ENCODE results near the gene COQ7.

COQ7 gene

DNA sequence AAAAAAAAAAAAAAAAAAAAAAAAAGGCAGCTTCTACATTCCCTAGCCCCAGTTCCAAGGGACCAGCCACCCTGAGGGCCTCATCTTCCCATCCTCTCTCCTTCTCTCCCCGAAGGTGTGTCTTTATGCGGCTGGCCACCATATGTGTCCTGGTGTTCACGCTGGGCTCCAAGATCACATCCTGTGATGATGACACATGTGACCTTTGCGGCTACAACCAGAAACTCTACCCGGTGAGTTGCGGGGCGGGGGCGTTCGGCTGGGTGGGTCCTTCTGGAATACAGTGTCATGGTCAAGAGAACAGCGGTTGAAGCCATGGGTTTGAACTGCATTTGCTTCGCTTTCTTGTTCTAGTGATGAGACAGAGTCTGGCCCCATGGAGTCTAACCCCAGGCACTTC lies 22.6 kb upstream of the COQ7 start:
- no peak overlapping the region for H3K27ac ChIP-seq
- no peak for TF ChIP-seq ZFX (IDR thresholded peaks at IDR 0.05)
- TF ChIP-seq, protein P1, sequence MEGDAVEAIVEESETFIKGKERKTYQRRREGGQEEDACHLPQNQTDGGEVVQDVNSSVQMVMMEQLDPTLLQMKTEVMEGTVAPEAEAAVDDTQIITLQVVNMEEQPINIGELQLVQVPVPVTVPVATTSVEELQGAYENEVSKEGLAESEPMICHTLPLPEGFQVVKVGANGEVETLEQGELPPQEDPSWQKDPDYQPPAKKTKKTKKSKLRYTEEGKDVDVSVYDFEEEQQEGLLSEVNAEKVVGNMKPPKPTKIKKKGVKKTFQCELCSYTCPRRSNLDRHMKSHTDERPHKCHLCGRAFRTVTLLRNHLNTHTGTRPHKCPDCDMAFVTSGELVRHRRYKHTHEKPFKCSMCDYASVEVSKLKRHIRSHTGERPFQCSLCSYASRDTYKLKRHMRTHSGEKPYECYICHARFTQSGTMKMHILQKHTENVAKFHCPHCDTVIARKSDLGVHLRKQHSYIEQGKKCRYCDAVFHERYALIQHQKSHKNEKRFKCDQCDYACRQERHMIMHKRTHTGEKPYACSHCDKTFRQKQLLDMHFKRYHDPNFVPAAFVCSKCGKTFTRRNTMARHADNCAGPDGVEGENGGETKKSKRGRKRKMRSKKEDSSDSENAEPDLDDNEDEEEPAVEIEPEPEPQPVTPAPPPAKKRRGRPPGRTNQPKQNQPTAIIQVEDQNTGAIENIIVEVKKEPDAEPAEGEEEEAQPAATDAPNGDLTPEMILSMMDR (conservative IDR thresholded peaks at IDR 0.05): no peak

DNA sequence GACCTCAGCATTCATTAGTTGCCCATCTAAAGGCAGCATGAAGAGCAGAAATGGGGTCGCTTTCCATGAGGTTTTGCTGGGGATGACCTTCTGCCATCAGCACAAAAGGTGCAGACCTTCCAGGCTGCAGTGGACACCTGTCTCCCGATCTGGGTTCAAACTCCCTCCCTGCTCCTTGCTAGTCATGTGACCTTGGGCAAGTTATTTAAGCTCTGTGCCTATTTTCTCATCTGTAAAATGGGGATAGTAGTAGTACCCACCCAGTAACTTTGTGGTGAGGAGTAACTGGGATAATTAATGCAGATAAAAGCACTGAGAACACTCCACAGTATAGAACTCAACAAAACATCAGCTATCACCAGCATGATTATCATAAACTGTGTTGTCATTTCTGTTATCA lies 21.4 kb upstream of the COQ7 start:
- H3K27ac ChIP-seq: no peak overlapping the region
- TF ChIP-seq ZFX (IDR thresholded peaks at IDR 0.05): no peak

DNA sequence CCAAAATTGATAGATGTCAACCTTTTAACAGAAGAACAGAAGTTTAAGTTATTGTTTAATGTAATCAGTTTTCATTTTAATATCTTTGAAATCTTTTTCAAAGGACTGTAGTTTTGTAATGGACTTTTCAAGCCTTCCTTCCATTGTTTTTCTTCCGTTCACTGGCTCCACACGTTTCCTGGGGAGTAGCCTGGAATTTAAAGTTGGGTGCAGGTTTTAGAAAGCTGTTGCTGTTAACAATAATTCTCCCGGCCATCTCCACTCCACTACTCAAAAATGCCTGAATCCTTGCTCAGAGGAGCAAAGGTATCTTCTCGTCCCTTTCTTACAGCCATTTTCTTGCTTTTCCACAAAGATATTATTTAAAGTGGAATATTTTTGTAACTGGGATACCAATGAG lies 4.7 kb upstream of the COQ7 start:
- H3K27ac ChIP-seq: no peak overlapping the region
- TF ChIP-seq, protein P1 (conservative IDR thresholded peaks at IDR 0.05): no peak
- no peak for TF ChIP-seq ZFX (IDR thresholded peaks at IDR 0.05)

DNA sequence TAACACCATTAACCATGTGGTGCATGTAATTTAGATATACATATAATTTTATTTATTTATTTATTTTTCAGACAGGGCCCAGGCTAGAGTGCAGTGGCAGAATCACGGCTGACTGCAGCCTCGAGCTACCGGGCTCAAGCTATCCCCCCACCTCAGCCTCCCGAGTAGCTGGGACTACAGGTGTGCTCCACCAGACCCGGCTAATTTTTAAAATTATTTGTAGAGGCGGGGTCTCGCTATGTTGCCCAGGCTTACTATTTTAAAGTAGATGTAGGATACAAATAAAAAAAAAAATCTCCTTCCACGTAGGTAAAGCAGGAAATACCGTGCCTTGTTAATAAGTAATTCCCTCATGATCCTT lies 446 bp upstream of the COQ7 start:
- TF ChIP-seq ZFX (IDR thresholded peaks at IDR 0.05): no peak
- TF ChIP-seq, protein P1 (conservative IDR thresholded peaks at IDR 0.05): no peak
- H3K27ac ChIP-seq: peak overlapping the region; percentile 98

DNA sequence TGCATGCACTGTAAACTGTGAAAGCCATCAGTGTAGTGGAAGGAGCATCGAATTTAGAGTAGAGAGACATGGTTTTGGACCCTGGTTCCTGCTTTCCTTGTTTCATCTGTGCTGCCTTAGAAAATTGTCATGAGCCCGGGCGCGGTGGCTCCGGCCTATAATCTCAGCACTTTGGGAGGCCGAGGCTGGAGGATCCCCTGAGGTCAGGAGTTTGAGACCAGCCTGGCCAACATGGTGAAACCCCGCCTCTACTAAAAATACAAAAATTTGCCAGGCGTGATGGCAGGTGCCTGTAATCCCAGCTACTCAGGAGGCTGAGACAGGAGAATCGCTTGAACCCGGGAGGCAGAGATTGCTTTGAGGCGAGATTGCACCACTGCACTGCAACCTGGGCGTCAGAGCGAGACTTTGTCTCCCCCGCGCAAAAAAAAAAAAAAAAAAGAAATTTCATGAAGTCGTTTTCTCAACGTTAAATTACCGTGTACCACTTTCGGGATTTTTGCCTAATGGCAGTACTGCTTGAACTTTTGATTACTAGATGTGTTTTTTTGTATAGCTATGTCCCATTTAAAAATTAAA lies 912 bp downstream of the COQ7 start:
- H3K27ac ChIP-seq: peak overlapping the region; percentile 98
- TF ChIP-seq ZFX (IDR thresholded peaks at IDR 0.05): no peak
- TF ChIP-seq, protein P1 (conservative IDR thresholded peaks at IDR 0.05): no peak

DNA sequence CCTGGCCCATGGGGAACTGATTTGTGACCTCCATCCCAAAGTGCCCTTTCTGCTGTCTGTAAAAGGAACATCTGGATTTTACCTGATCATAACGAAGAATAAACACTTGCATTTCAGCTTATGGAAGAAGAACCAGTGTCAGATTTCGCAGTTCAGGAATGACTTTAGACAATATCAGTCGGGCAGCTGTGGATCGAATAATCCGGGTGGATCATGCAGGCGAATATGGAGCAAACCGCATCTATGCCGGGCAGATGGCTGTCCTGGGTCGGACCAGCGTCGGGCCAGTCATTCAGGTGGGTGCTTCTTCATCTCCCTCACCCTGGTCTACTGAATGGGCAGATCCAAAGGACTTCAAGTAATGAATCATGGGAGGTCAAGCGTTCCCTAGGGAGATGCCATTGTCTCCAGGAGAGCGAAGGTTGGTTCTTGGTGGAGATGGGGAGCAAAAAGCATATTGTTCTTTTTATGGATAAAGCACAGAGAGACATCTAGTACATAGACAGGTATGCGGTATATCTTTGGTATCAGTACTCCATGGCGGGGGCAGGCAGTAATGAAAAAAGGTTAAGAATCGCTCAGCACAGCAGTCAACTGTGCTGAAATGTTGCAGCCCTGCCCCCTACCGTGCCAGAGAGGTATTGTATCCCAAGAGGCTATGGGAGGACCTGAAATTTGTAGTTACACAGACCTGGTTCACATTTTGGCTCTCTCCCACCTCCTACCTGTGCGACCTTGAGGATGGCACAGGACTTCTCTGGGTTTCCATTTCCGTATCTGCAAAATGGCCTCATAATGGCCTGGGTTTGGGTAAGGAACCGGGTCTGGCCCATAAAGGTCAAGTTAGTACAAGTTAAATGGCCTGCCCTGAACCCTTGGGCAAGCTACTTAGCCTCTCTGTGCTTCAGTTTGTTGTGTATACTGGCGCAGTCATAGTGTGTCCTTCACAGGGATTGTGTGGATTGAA lies 4.7 kb downstream of the COQ7 start:
- no peak for TF ChIP-seq ZFX (IDR thresholded peaks at IDR 0.05)
- TF ChIP-seq, protein P1 (conservative IDR thresholded peaks at IDR 0.05): peak; percentile 87
- H3K27ac ChIP-seq: no peak overlapping the region

DNA sequence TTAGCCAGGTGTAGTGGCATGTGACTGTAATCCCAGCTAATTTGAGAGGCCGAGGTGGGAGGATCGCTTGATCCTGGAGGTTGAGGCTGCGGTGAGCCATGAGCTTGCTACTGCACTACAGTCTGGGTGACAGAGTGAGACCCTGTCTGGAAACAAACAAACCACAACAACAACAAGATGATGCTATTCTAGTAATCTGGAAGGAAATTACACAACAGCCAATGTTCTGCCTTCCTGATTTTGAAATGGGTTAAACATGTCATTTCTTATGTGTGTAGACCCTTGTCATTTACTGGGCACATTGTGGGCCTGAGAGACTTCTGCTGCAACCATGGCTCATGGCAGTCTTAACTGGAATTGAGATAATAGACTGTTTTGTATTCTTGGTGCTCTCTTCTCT lies 5.9 kb downstream of the COQ7 start:
- TF ChIP-seq, protein P1 (conservative IDR thresholded peaks at IDR 0.05): no peak
- TF ChIP-seq ZFX (IDR thresholded peaks at IDR 0.05): no peak
- no peak overlapping the region for H3K27ac ChIP-seq
